Esophagus (tissue), 2 donors: Measurements from ENCODE around the gene PRPH2. TPM values are rescaled to one million over a fixed set of nuclear protein-coding genes. Genes with fewer than 3 reads are reported as not detected.

Experiments
- H3K27ac ChIP-seq, 2 donors: one replicate each; pipeline ENCODE4 v1.5.1; 2013; ENCODE audit warnings: low read depth in 2 of 2, mild to moderate bottlenecking in 2 of 2, inconsistent platforms in 1 of 2, low read length in 1 of 2, moderate library complexity in 1 of 2
- H3K27me3 ChIP-seq, 2 donors: one replicate each; pipeline ENCODE4 v1.6.1; 2013; ENCODE audit warnings: low read length in 2 of 2, control low read depth in 1 of 2, mild to moderate bottlenecking in 1 of 2; ENCODE audit not compliant: insufficient read depth in 2 of 2, control insufficient read depth in 1 of 2
- H3K36me3 ChIP-seq, 2 donors: one replicate each; pipeline ENCODE4 v1.6.1; 2013; ENCODE audit warnings: low read length in 1 of 2; ENCODE audit not compliant: control insufficient read depth in 2 of 2, insufficient read depth in 2 of 2
- H3K4me1 ChIP-seq, 2 donors: one replicate each; pipeline ENCODE4 v1.6.1; 2013; ENCODE audit warnings: low read length in 1 of 2; ENCODE audit not compliant: control insufficient read depth in 2 of 2, insufficient read depth in 2 of 2
- H3K4me3 ChIP-seq, 2 donors: one replicate each; pipeline ENCODE4 v1.5.1; 2013; ENCODE audit warnings: low read length in 2 of 2, mild to moderate bottlenecking in 2 of 2, low read depth in 1 of 2, moderate library complexity in 1 of 2
- H3K9me3 ChIP-seq, 2 donors: one replicate each; pipeline ENCODE4 v1.6.1; 2013; ENCODE audit warnings: mild to moderate bottlenecking in 2 of 2, low read depth in 1 of 2, low read length in 1 of 2, moderate library complexity in 1 of 2; ENCODE audit not compliant: control insufficient read depth in 2 of 2, insufficient read depth in 1 of 2
- WGBS, 2 donors: extraction: QIAGEN DNeasy Blood & Tissue Kit; methylation state at CpG; one replicate each; pipeline ENCODE4 v1.1.7; 2013; 5-methylcytosine and 5-hydroxymethylcytosine counted together
- polyA plus RNA-seq, 2 donors: library from polyadenylated mRNA; stranded (reverse); fragments of 200-250 nt; gene quantifications; one replicate each; pipeline ENCODE4 v1.2.3, GENCODE V29; 2013
- donor health status: healthy with polysubstance abuse.
- donor health status: Bipolar disorder and iron deficiency.

The PRPH2 gene
- polyA plus RNA-seq, 2 donors, result 0.14 to 0.21 TPM

DNA sequence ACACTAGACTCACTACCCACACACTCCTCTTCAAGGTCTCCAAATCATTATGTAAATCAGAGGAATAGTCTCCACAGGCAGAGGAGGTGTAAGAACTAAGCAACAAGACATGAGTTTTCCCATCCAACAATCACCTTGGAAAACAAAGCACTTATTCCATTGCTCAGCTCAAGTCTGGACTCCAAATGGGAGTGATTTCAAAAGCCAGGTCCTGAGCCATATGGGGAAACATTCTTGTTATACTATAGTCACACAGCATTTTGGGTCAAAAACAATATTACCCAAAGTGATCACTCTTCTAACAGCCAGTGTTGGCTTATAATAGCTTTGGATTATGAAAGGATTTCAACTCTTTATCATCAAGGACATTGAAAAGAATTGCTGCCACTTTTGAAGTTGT lies 3.6 kb upstream of the PRPH2 start:
- Histone ChIP-seq H3K27ac (no peak overlapping the region), H3K36me3 (no peaks in the 10 kb centered on the region), H3K4me1 (peaks cover 0 to 5% of the 10 kb centered on the region in 2 donors), H3K9me3 (no peaks in the 10 kb centered on the region), H3K27me3 (no peaks in the 10 kb centered on the region), H3K4me3 (no peak overlapping the region)

DNA sequence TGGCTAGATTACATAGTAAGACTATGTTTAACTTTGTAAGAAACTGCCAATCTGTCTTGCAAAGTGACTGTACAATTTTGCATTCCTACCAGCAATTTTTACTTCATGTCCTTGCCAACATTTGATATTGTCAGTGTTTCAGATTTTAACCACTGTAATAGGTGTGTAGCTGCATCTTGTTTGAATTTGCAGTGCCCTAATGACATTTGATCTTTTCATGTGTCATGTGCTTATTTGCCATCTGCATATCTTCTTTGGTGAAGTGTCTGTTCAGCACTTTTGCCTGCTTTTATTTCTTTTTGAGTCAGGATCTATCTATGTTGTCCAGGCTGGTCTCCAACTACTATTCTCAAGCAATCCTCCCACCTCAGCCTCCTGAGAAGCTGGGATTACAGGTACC lies 2.4 kb upstream of the PRPH2 start:
- H3K4me1 ChIP-seq, result peaks cover 0 to 5% of the 10 kb centered on the region in 2 donors
- H3K36me3 ChIP-seq, result no peaks in the 10 kb centered on the region
- no peaks in the 10 kb centered on the region for H3K9me3 ChIP-seq
- no peak overlapping the region for H3K4me3 ChIP-seq
- H3K27me3 ChIP-seq, result no peaks in the 10 kb centered on the region
- H3K27ac ChIP-seq, result no peak overlapping the region

DNA sequence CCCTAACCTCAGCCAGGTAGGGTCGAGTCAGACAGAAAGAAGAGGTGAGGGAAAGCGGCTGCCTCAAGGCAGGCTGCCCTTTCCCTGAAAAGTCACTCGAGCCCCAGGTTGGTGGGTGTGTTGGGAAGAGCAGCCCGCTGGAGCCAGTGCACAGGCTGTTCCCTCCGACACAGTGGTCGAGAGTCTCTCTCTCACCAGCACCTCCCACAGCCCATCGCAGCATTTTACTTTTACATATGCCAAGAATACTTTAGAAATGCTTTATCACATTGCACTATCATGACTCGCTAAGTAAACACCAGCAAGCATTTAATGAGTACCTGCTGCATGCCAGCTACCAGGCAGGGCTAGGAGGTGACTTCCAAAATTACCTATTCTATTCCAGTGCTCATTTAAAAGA lies 1.7 kb downstream of the PRPH2 start:
- H3K27ac ChIP-seq, result no peak overlapping the region
- no peaks in the 10 kb centered on the region for H3K36me3 ChIP-seq
- no peaks in the 10 kb centered on the region for H3K4me1 ChIP-seq
- no peaks in the 10 kb centered on the region for H3K9me3 ChIP-seq
- H3K4me3 ChIP-seq, result no peak overlapping the region
- no peaks in the 10 kb centered on the region for H3K27me3 ChIP-seq
- WGBS, 2 donors, result 58 to 64% methylated on average over 8 of the region's 8 CpGs

DNA sequence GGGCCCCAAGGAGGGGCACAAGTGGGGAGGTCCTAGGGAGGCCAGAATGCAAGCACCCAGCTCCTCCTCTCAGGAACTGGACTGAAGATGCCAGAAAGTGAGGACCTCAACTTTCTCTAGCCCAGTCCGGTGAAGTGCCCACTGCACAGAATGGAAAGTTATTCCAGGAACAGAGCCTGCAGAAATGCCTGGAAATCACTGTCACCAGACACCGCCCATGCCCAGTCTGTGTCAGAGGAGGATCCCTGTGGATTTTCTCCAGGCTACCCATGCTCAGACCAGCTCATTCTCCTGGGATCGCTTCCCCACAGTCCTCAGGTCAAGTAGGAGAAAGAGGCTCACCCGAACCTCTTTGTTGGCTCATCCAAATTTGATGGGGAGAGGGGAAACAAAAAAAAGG lies 6.5 kb downstream of the PRPH2 start:
- WGBS, 2 donors, result 87 to 91% methylated on average over 4 of the region's 4 CpGs
- no peaks in the 10 kb centered on the region for H3K4me1 ChIP-seq
- no peak overlapping the region for H3K4me3 ChIP-seq
- no peaks in the 10 kb centered on the region for H3K27me3 ChIP-seq
- H3K36me3 ChIP-seq, result no peaks in the 10 kb centered on the region
- H3K27ac ChIP-seq, result no peak overlapping the region
- H3K9me3 ChIP-seq, result peaks cover 0 to 5% of the 10 kb centered on the region in 2 donors

DNA sequence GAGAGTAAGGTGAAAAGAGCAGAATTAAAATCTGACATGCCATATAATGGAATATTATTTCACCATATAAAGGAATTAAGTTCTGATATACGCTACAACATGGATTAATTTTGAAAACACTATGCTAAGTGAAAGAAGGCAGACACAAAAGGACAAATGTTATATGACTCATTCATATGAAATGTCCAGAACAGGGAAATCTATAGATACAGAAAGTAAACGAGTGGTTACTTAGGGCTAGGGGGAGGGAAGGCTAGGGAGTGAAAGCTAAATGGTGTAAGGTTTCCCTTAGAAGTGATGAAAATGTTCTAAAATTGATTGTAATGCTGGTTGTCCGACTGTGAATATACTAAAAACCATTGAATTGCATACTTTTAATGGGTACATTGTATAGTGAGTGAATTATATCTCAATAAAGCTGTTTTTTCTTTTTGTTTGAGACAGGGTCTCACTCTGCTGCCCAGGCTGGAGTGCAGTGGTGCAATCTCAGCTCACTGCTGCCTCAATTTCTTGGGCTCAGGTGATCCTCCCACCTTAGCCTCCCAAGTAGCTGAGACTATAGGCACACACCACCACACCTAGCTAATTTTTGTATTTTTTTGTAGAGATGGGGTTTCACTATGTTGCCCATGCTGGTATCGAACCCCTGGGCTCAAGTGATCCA lies 8.2 kb downstream of the PRPH2 start:
- WGBS, 2 donors, result 65 to 74% methylated on average over 4 of the region's 4 CpGs
- Histone ChIP-seq H3K4me3 (no peak overlapping the region), H3K27me3 (no peaks in the 10 kb centered on the region), H3K36me3 (no peaks in the 10 kb centered on the region), H3K9me3 (peaks cover 0 to 5% of the 10 kb centered on the region in 2 donors), H3K4me1 (peaks cover 0 to 3% of the 10 kb centered on the region in 2 donors), H3K27ac (no peak overlapping the region)

DNA sequence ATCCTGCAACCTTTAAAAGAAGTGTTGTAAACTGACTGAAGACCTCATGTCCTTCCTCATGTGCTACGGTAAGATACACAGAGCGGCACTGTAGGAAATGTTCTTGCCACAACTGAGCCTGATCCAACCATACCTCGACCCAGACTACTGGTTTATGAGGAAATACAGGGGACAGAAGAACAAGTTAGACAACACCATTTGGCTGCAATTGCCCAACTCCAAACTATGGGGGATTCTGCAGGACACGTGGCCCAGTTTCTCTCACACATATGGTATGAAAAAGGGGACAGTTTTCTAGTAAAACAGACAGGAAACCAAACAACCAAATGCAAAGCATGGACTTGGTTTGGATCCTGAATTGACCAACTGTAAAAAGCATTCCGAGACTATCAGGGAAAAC lies 10.5 kb downstream of the PRPH2 start:
- Histone ChIP-seq H3K36me3 (no peaks in the 10 kb centered on the region), H3K27me3 (no peaks in the 10 kb centered on the region), H3K4me3 (no peak overlapping the region), H3K4me1 (peaks cover 0 to 3% of the 10 kb centered on the region in 2 donors), H3K9me3 (peaks cover 0 to 5% of the 10 kb centered on the region in 2 donors), H3K27ac (no peak overlapping the region)
- WGBS, 2 donors, result 86 to 95% methylated on average over 5 of the region's 5 CpGs

DNA sequence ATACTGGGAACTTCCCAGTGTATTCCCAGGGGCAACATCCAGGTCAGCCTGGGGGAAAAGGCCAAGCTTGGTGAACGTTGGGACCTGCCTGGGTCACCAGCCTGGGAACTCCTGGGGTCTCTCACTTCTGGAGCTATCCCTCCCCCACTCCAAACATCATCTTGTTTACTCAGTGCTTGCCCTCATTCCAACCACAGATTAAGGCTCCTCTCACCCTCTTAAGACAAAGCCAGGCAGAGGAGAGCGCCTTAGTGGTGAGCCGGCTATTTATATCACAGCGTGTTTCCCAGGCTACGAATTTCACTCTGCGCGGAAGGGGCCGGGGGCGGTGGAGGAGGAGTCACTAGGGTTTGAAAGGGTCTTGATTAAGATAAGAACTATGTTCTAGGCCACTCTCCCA lies 12.1 kb downstream of the PRPH2 start:
- WGBS, 2 donors, result 52 to 58% methylated on average over 9 of the region's 9 CpGs
- Histone ChIP-seq H3K27me3 (no peaks in the 10 kb centered on the region), H3K4me3 (no peak overlapping the region), H3K27ac (no peak overlapping the region), H3K4me1 (peaks cover 0 to 3% of the 10 kb centered on the region in 2 donors), H3K9me3 (peaks cover 0 to 5% of the 10 kb centered on the region in 2 donors), H3K36me3 (no peaks in the 10 kb centered on the region)

DNA sequence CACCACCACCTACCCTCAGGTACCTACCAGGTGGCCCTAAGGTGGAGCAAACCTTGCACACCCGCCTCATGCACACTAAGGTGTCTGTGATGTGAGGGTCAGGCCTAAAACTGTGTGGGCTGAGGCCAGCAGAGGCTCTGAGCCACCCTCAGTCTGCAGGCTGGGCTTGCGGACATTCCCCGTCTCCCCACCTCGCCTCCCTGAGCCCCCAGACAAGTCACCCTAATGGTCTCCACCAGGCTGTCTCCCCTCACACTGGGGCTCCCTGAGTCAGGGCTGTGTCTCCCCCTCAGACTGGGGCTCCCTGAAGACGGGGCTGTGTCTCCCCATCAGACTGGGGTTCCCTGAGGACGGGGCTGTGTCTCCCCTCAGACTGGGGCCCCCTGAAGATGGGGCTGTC lies 12.5 kb downstream of the PRPH2 start:
- H3K27ac ChIP-seq, result no peak overlapping the region
- WGBS, 2 donors, result 91 to 96% methylated on average over 6 of the region's 6 CpGs

DNA sequence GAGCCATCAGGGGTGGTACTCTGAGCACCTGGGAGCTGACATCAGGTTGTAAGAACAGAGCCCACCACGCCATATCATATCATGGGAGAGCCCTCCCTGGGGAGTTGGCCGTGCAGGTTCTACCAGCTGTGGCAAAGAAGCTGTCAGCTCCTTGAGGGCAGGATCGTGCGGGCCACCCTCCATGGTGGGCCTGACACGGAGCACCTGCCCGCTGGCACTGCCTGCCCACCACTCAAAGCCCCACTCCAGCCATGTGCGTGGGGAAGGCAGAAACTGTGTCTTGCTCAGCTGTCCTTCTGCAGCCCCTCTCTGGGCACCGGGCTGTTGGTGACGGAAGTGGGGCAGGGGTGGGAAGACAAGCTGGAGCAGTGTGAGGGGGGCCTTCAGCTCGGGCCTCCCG lies 14.3 kb downstream of the PRPH2 start:
- H3K27ac ChIP-seq, result no peak overlapping the region
- WGBS, 2 donors, result 93% methylated on average over 11 of the region's 11 CpGs
- H3K36me3 ChIP-seq, result no peaks in the 10 kb centered on the region
- H3K4me3 ChIP-seq, result no peak overlapping the region
- H3K27me3 ChIP-seq, result no peaks in the 10 kb centered on the region
- H3K4me1 ChIP-seq, result peaks cover 0 to 3% of the 10 kb centered on the region in 2 donors
- peaks cover 0 to 5% of the 10 kb centered on the region in 2 donors for H3K9me3 ChIP-seq

More for the DNA sequence above, 12.5 kb downstream of the PRPH2 start:
- no peaks in the 10 kb centered on the region for H3K27me3 ChIP-seq
- peaks cover 0 to 3% of the 10 kb centered on the region in 2 donors for H3K4me1 ChIP-seq
- no peaks in the 10 kb centered on the region for H3K36me3 ChIP-seq
- peaks cover 0 to 5% of the 10 kb centered on the region in 2 donors for H3K9me3 ChIP-seq
- H3K4me3 ChIP-seq, result no peak overlapping the region

DNA sequence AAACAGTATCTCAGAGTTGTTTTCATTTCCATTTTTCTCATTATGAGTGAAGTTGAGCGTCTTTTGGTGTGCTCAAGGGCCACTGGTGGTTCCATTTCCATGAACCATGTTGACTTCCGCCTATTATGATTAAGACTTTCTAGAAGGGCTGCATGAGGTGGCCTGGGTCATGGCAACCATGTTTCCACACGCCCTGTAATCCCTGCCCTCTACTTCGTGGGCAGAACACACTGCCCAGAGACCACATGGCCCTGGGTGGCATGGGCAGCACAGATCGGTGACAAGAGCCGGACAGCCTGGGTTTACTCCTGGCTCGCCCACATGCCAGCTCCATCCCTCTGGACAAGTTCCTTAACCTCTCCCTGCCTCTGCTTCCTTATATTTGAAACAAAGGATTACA lies 14.8 kb downstream of the PRPH2 start:
- H3K9me3 ChIP-seq, result peaks cover 0 to 5% of the 10 kb centered on the region in 2 donors
- H3K27ac ChIP-seq, result no peak overlapping the region
- WGBS, 2 donors, result 90 to 91% methylated on average over 7 of the region's 7 CpGs
- no peak overlapping the region for H3K4me3 ChIP-seq
- H3K27me3 ChIP-seq, result no peaks in the 10 kb centered on the region
- no peaks in the 10 kb centered on the region for H3K36me3 ChIP-seq
- peaks cover 0 to 3% of the 10 kb centered on the region in 2 donors for H3K4me1 ChIP-seq
